Activated T-helper 1 cell treated with anti-CD3 and anti-CD28 coated beads, Interleukin-12 subunit alpha, Interleukin-12 subunit beta, Interleukin-2, Interleukin-4 antibody, amounts not matched to agents 30 ng/mL and 10 ng/mL and 1 ng/mL, durations not matched to agents 14 hours and 24 hours and 36 hours (primary cell): ENCODE results near the gene NHSL1. TPM values are rescaled to one million over a fixed set of nuclear protein-coding genes. Genes with fewer than 3 reads are reported as not detected.

Experiments
- DNase-seq: peaks from one replicate; pipeline ENCODE4 v3.0.0; 2021; ENCODE audit warnings: low spot score
- H3K27ac Mint-ChIP-seq: one replicate; pipeline ENCODE4 v1.8.0; 2021; ENCODE audit warnings: mild to moderate bottlenecking, mixed read lengths
- H3K27me3 Mint-ChIP-seq: one replicate; pipeline ENCODE4 v1.8.0; 2022; ENCODE audit warnings: mild to moderate bottlenecking, moderate library complexity, mixed read lengths; ENCODE audit not compliant: insufficient read depth
- H3K36me3 Mint-ChIP-seq: one replicate; pipeline ENCODE4 v1.8.0; 2021; ENCODE audit warnings: low read depth, mixed read lengths
- H3K4me1 Mint-ChIP-seq: one replicate; pipeline ENCODE4 v1.8.0; 2021; ENCODE audit warnings: low read depth, mixed read lengths
- H3K4me3 Mint-ChIP-seq: one replicate; pipeline ENCODE4 v1.8.0; 2021; ENCODE audit warnings: mild to moderate bottlenecking, moderate library complexity, mixed read lengths
- H3K9me3 Mint-ChIP-seq: one replicate; pipeline ENCODE4 v1.8.0; 2021; ENCODE audit warnings: mixed read lengths
- intact Hi-C: fragments of 100-400 bp; cut with micrococcal nuclease; formaldehyde crosslinking; loops from one replicate; pipeline ENCODE4 v1.15.1; 2024
- total RNA-seq: library from RNA; stranded (reverse); gene quantifications from 2 replicates; pipeline ENCODE4 v1.2.3, GENCODE V29; 2022

The NHSL1 gene
- total RNA-seq, 1 donor from 2014 or later: 0.49 TPM

GRCh38 chr6:138515657-138516248 lies 16.5 kb upstream of the NHSL1 start:
- Mint-ChIP-seq H3K4me1 (peaks cover 10% of the 10 kb centered on the region), H3K27me3 (peaks cover 8% of the 10 kb centered on the region), H3K27ac (no peak overlapping the region), H3K9me3 (no peaks in the 10 kb centered on the region), H3K36me3 (no peaks in the 10 kb centered on the region), H3K4me3 (no peak overlapping the region)
- no peak for DNase-seq
- intact Hi-C loops: loop anchor here (2.0 to 5.0 kb wide), 2 partner anchors 251 to 513 kb away; no protein-coding TSS in a partner anchor

- H3K27ac Mint-ChIP-seq: no peak overlapping the region
These were observed 15.7 kb upstream of the NHSL1 start for GRCh38 chr6:138514860-138515540.

GRCh38 chr6:138512609-138513008 lies 13.3 kb upstream of the NHSL1 start:
- H3K27ac Mint-ChIP-seq: no peak overlapping the region
- no peak for DNase-seq
- H3K36me3 Mint-ChIP-seq: no peaks in the 10 kb centered on the region
- intact Hi-C loops: no loop called here
- no peaks in the 10 kb centered on the region for H3K9me3 Mint-ChIP-seq
- no peak overlapping the region for H3K4me3 Mint-ChIP-seq
- peaks cover 13% of the 10 kb centered on the region for H3K4me1 Mint-ChIP-seq
- peaks cover 14% of the 10 kb centered on the region for H3K27me3 Mint-ChIP-seq

More at GRCh38 chr6:138514860-138515540, 15.7 kb upstream of the NHSL1 start:
- Mint-ChIP-seq H3K4me1 (peaks cover 10% of the 10 kb centered on the region), H3K4me3 (no peak overlapping the region), H3K27me3 (peaks cover 8% of the 10 kb centered on the region), H3K36me3 (no peaks in the 10 kb centered on the region), H3K9me3 (no peaks in the 10 kb centered on the region)
- DNase-seq: no peak
- intact Hi-C loops: loop anchor here (5.0 kb wide), 1 partner anchor 513 kb away; no protein-coding TSS in a partner anchor

- Mint-ChIP-seq H3K9me3 (no peaks in the 10 kb centered on the region), H3K27me3 (peaks cover 14% of the 10 kb centered on the region), H3K36me3 (no peaks in the 10 kb centered on the region), H3K27ac (no peak overlapping the region), H3K4me1 (peaks cover 11% of the 10 kb centered on the region), H3K4me3 (no peak overlapping the region)
- no peak for DNase-seq
- intact Hi-C loops: no loop called here
These were observed 10.8 kb upstream of the NHSL1 start for GRCh38 chr6:138510093-138510492.

- intact Hi-C loops: loop anchor here (1.0 to 5.0 kb wide), 3 partner anchors 80 to 393 kb away; no protein-coding TSS in a partner anchor
- H3K27ac Mint-ChIP-seq: no peak overlapping the region
These were observed 10.1 kb upstream of the NHSL1 start for GRCh38 chr6:138509371-138509770.

GRCh38 chr6:138508676-138508988 lies 9.3 kb upstream of the NHSL1 start:
- no peaks in the 10 kb centered on the region for H3K36me3 Mint-ChIP-seq
- H3K27me3 Mint-ChIP-seq: peaks cover 14% of the 10 kb centered on the region
- intact Hi-C loops: loop anchor here (2.0 to 5.0 kb wide), 2 partner anchors 221 to 392 kb away; no protein-coding TSS in a partner anchor
- peaks cover 6% of the 10 kb centered on the region for H3K4me1 Mint-ChIP-seq
- no peak for DNase-seq
- no peaks in the 10 kb centered on the region for H3K9me3 Mint-ChIP-seq
- no peak overlapping the region for H3K4me3 Mint-ChIP-seq
- no peak overlapping the region for H3K27ac Mint-ChIP-seq

More at GRCh38 chr6:138509371-138509770, 10.1 kb upstream of the NHSL1 start:
- Mint-ChIP-seq H3K4me1 (peaks cover 7% of the 10 kb centered on the region), H3K36me3 (no peaks in the 10 kb centered on the region), H3K27me3 (peaks cover 14% of the 10 kb centered on the region), H3K4me3 (no peak overlapping the region), H3K9me3 (no peaks in the 10 kb centered on the region)
- peak; percentile 17 for DNase-seq

GRCh38 chr6:138507977-138508675 lies 8.8 kb upstream of the NHSL1 start:
- intact Hi-C loops: loop anchor here (2.0 to 5.0 kb wide), 2 partner anchors 221 to 391 kb away; no protein-coding TSS in a partner anchor
- no peak overlapping the region for H3K27ac Mint-ChIP-seq
- peaks cover 12% of the 10 kb centered on the region for H3K27me3 Mint-ChIP-seq
- H3K9me3 Mint-ChIP-seq: no peaks in the 10 kb centered on the region
- H3K4me3 Mint-ChIP-seq: no peak overlapping the region
- no peaks in the 10 kb centered on the region for H3K36me3 Mint-ChIP-seq
- peaks cover 6% of the 10 kb centered on the region for H3K4me1 Mint-ChIP-seq
- DNase-seq: no peak

GRCh38 chr6:138504764-138505689 lies 5.7 kb upstream of the NHSL1 start:
- no peak for DNase-seq
- H3K4me1 Mint-ChIP-seq: peaks cover 6% of the 10 kb centered on the region
- H3K4me3 Mint-ChIP-seq: no peak overlapping the region
- no peak overlapping the region for H3K27ac Mint-ChIP-seq
- H3K27me3 Mint-ChIP-seq: peaks cover 9% of the 10 kb centered on the region
- intact Hi-C loops: loop anchor here (5.0 kb wide), 1 partner anchor 218 kb away; no protein-coding TSS in a partner anchor
- H3K9me3 Mint-ChIP-seq: no peaks in the 10 kb centered on the region
- H3K36me3 Mint-ChIP-seq: no peaks in the 10 kb centered on the region

- Mint-ChIP-seq H3K9me3 (no peaks in the 10 kb centered on the region), H3K27ac (no peak overlapping the region), H3K4me3 (no peak overlapping the region), H3K27me3 (peaks cover 14% of the 10 kb centered on the region), H3K4me1 (peaks cover under 1% of the 10 kb centered on the region), H3K36me3 (no peaks in the 10 kb centered on the region)
- intact Hi-C loops: no loop called here
- no peak for DNase-seq
These were observed 4.8 kb upstream of the NHSL1 start for GRCh38 chr6:138503881-138504680.

- no peak overlapping the region for H3K4me3 Mint-ChIP-seq
- H3K27me3 Mint-ChIP-seq: peaks cover 11% of the 10 kb centered on the region
- DNase-seq: no peak
- intact Hi-C loops: no loop called here
- H3K27ac Mint-ChIP-seq: no peak overlapping the region
- no peaks in the 10 kb centered on the region for H3K36me3 Mint-ChIP-seq
- no peaks in the 10 kb centered on the region for H3K4me1 Mint-ChIP-seq
- no peaks in the 10 kb centered on the region for H3K9me3 Mint-ChIP-seq
These were observed 3.3 kb upstream of the NHSL1 start for GRCh38 chr6:138502546-138502945.

GRCh38 chr6:138500867-138501446 lies 1.7 kb upstream of the NHSL1 start:
- Mint-ChIP-seq H3K4me3 (no peak overlapping the region), H3K27me3 (peaks cover 11% of the 10 kb centered on the region), H3K27ac (no peak overlapping the region), H3K36me3 (no peaks in the 10 kb centered on the region), H3K4me1 (no peaks in the 10 kb centered on the region), H3K9me3 (no peaks in the 10 kb centered on the region)
- DNase-seq: no peak
- intact Hi-C loops: no loop called here
